GM12878 (cell line): ENCODE data around the gene COL23A1. TPM values are rescaled to one million over a fixed set of nuclear protein-coding genes. Genes with fewer than 3 reads are reported as not detected.

Experiments
- ATAC-seq: fragments of 200-7000 bp; cut with Tn5 transposase; 3 replicates; pipeline ENCODE4 v1.9.1; 2020; ENCODE audit warnings: mild to moderate bottlenecking, moderate library complexity
- BruUV-seq: library from RNA; stranded (reverse); fragments of 400-500 nt; replicated peaks from 2 replicates; lab custom pipeline; 2021; lab: Mats Ljungman, UMichigan
- CTCF ChIA-PET: fragments of 300-600 bp; sonication (Branson Sonifier 250); formaldehyde crosslinking; extraction: SDS; loops from one replicate; lab custom pipeline; 2021; ENCODE audit warnings: inconsistent platforms; lab: Yijun Ruan, JAX
- POLR2A ChIA-PET: fragments of 350-600 bp; formaldehyde crosslinking; extraction: SDS; loops from one replicate; lab custom pipeline; 2021; ENCODE audit warnings: inconsistent platforms; lab: Charles Lee
- RAD21 ChIA-PET: fragments of 300-600 bp; sonication (Branson Sonifier 250); formaldehyde crosslinking; loops from one replicate; lab custom pipeline; 2023; ENCODE audit warnings: antibody characterized with exemption; ENCODE audit not compliant: unreplicated experiment; lab: Charles Lee
- SMC1A ChIA-PET: fragments of 300-600 bp; sonication (Branson Sonifier 250); formaldehyde crosslinking; loops from one replicate; lab custom pipeline; 2023; ENCODE audit not compliant: unreplicated experiment, uncharacterized antibody; lab: Charles Lee
- DNase-seq: peaks from one replicate; pipeline ENCODE4 v3.0.0-alpha.2; 2011; ENCODE audit warnings: low read depth, low spot score
- FAIRE-seq: peaks from 3 replicates; lab custom pipeline; 2011; peaks lifted over from hg19 to GRCh38; lab: Jason Lieb, UNC
- H2AFZ ChIP-seq: 2 replicates; pipeline ENCODE4 v1.6.0; 2011; ENCODE audit warnings: low read depth, low read length, control low read depth; ENCODE audit not compliant: control insufficient read depth
- H3K27ac ChIP-seq: 2 replicates; pipeline ENCODE4 v1.5.1; 2011; ENCODE audit warnings: control low read depth; ENCODE audit not compliant: control insufficient read depth, insufficient read depth
- H3K27me3 ChIP-seq, 2 experiments: replicated peaks in 1 of 2; 2 replicates each; pipeline versions ENCODE4 v1.6.0 to v1.6.1; 2011; ENCODE audit warnings: low read length in 1 of 2; ENCODE audit not compliant: control insufficient read depth in 2 of 2, insufficient read depth in 2 of 2
- H3K36me3 ChIP-seq, 2 experiments: 2 replicates each; pipeline ENCODE4 v1.5.1; 2011; ENCODE audit warnings: low read length in 1 of 2; ENCODE audit not compliant: control insufficient read depth in 2 of 2, insufficient read depth in 2 of 2
- H3K4me1 ChIP-seq: 2 replicates; pipeline ENCODE4 v1.6.1; 2011; ENCODE audit warnings: mild to moderate bottlenecking, low read length, moderate library complexity, mixed read lengths; ENCODE audit not compliant: control insufficient read depth, insufficient read depth
- H3K4me2 ChIP-seq: 2 replicates; pipeline ENCODE4 v1.6.0; 2011; ENCODE audit warnings: control low read depth; ENCODE audit not compliant: control insufficient read depth, insufficient read depth
- H3K4me3 ChIP-seq: fragments of 200-600 bp; sonication (generic); 2 replicates; pipeline ENCODE4 v1.5.1; 2016
- H3K79me2 ChIP-seq: 2 replicates; pipeline ENCODE4 v1.6.0; 2011; ENCODE audit warnings: low read length; ENCODE audit not compliant: control insufficient read depth, insufficient read depth
- H3K9ac ChIP-seq: 2 replicates; pipeline ENCODE4 v1.8.0; 2011; ENCODE audit warnings: low read length, control low read depth, mixed read lengths; ENCODE audit not compliant: control insufficient read depth, insufficient read depth
- H3K9me3 ChIP-seq: replicated peaks from 3 replicates; pipeline ENCODE4 v1.5.1; 2011; ENCODE audit warnings: mild to moderate bottlenecking, low read length; ENCODE audit not compliant: control insufficient read depth, insufficient read depth
- H4K20me1 ChIP-seq: 2 replicates; pipeline ENCODE4 v1.6.0; 2011; ENCODE audit not compliant: control insufficient read depth, insufficient read depth
- ATF7 ChIP-seq: fragments of 450-650 bp; IDR thresholded peaks from 2 replicates; pipeline ENCODE4 v1.6.1; 2016; ENCODE audit warnings: low read depth, mild to moderate bottlenecking
- HCFC1 ChIP-seq: fragments of 150-350 bp; IDR thresholded peaks from 2 replicates; pipeline ENCODE4 v1.6.1; 2014; ENCODE audit warnings: low read length
- NR2C2 ChIP-seq: IDR thresholded peaks from 2 replicates; pipeline ENCODE4 v1.6.1; 2011; ENCODE audit warnings: borderline replicate concordance, low read depth; ENCODE audit not compliant: control insufficient read depth, insufficient read length
- RCOR1 ChIP-seq: conservative IDR thresholded peaks from 2 replicates; pipeline ENCODE4 v1.6.1; 2012; ENCODE audit warnings: low read depth, low read length, improper control_type of control experiment
- YBX1 ChIP-seq: fragments of 450-650 bp; IDR thresholded peaks from 2 replicates; pipeline ENCODE4 v1.6.1; 2016; ENCODE audit warnings: antibody characterized with exemption
- ZNF217 ChIP-seq: fragments of 450-650 bp; IDR thresholded peaks from 2 replicates; pipeline ENCODE4 v1.6.1; 2017; ENCODE audit warnings: antibody characterized with exemption, mild to moderate bottlenecking
- WGBS: methylation state at CpG from one replicate; pipeline ENCODE4 v1.1.6; 2016; ENCODE audit warnings: low lambda C conversion rate; ENCODE audit not compliant: insufficient replicate concordance, insufficient coverage; ENCODE audit errors: missing lambda C conversion rate; 5-methylcytosine and 5-hydroxymethylcytosine counted together
- in situ Hi-C: fragments of 300-500 bp; cut with MboI; formaldehyde crosslinking; loops from 9 replicates; pipeline ENCODE4 v1.14.3; 2018; ENCODE audit warnings: mixed read lengths
- intact Hi-C: fragments of 100-400 bp; cut with micrococcal nuclease; formaldehyde crosslinking; loops from one replicate; pipeline ENCODE4 v1.14.2; 2022; ENCODE audit not compliant: unreplicated experiment
- polyA plus RNA-seq, 11 experiments: library from polyadenylated mRNA; depleted of rRNA in 4 of 11; unstranded in 6 of 11; stranded (reverse) in 5 of 11; fragments of >200 nt; fragmentation: Nextera tagmentation in 4 of 11; fragmentation: Illumina TruSeq in 1 of 11; extraction: Ambion mirVana in 4 of 11; extraction: Trizol in 1 of 11; gene quantifications; 1 replicate in 1 of 11; 2 replicates in 10 of 11; pipeline versions ENCODE4 v1.2.1 to v1.2.3, GENCODE V29; 2011 to 2016; ENCODE audit warnings: inconsistent platforms in 2 of 11, missing spikeins in 2 of 11, low read depth in 1 of 11
- total RNA-seq, 4 experiments: library from RNA; depleted of rRNA in 3 of 4; stranded (reverse); fragments of >200 nt in 3 of 4; fragmentation: Illumina TruSeq in 1 of 4; extraction: Trizol in 1 of 4; gene quantifications; 2 replicates each; pipeline versions ENCODE4 v1.2.1 to v1.2.3, GENCODE V29; 2013 to 2021
- TF ChIP-seq, protein P1 (sequence below): IDR thresholded peaks from 2 replicates; pipeline ENCODE4 v1.6.1; 2012; ENCODE audit warnings: low read depth, low read length, improper control_type of control experiment

Gene COL23A1
- total and polyA plus RNA-seq, 10 of the 15 experiments (the other 5 are each of a cell fraction or from before 2014, with no cell fraction given): 0.03 to 0.83 (median 0.09) TPM; not detected in 5

DNA sequence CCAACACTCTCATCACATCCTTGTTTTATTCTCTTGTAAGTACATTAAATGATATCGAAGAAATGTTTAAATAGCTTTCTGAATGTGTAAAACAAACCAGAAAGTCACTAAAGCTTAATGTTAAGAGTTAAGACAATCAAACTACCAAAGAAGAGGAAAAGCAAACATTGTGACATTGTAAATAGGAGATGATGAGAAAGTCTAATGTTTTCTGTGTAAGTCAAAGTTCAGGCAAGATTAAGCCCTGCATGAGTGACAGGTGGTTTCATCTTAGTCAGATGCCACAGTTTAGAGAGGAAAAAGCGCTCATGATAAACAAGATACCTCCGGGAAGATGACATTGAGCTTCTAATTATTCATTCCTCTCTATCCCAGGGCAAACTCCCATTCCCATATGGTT lies 306.7 kb downstream of the COL23A1 start:
- Histone ChIP-seq H3K9me3 (peaks cover 4% of the 10 kb centered on the region; the same call in 2 of the 3 replicates), H3K27ac (no peak overlapping the region), H2AFZ (no peak overlapping the region), H3K4me1 (no peaks in the 10 kb centered on the region), H3K36me3 (no peaks in the 10 kb centered on the region), H3K4me3 (no peak overlapping the region), H3K79me2 (no peaks in the 10 kb centered on the region), H3K9ac (no peak overlapping the region), H4K20me1 (no peaks in the 10 kb centered on the region), H3K27me3 (no peaks in the 10 kb centered on the region; a peak in 1 of 4 replicates), H3K4me2 (no peak overlapping the region)
- intact Hi-C loops: loop anchor here (5.0 to 10.0 kb wide), 4 partner anchors 39 to 451 kb away; partner anchors contain the start of gene ZNF354A
- ChIA-PET SMC1A (interaction anchor here (1.1 kb wide), 1 partner anchor 269 kb away, joined by 3 read pairs; no protein-coding TSS in a partner anchor), POLR2A (no interaction called here), RAD21 (no interaction called here), CTCF (interaction anchor here (0.6 to 2.9 kb wide), 5 partner anchors 177 to 613 kb away, joined by 3 to 15 read pairs (median 3); no protein-coding TSS in a partner anchor)
- no peak for DNase-seq
- 63% methylated on average over 3 of the region's 3 CpGs for WGBS
- ATAC-seq: no peak
- no TSS peak for BruUV-seq
- in situ Hi-C loops: no loop called here
- FAIRE-seq: no peak
- TF ChIP-seq RCOR1: no peak
- no peak for TF ChIP-seq NR2C2
- TF ChIP-seq ATF7: no peak
- no peak for TF ChIP-seq ZNF217
- TF ChIP-seq, protein P1, sequence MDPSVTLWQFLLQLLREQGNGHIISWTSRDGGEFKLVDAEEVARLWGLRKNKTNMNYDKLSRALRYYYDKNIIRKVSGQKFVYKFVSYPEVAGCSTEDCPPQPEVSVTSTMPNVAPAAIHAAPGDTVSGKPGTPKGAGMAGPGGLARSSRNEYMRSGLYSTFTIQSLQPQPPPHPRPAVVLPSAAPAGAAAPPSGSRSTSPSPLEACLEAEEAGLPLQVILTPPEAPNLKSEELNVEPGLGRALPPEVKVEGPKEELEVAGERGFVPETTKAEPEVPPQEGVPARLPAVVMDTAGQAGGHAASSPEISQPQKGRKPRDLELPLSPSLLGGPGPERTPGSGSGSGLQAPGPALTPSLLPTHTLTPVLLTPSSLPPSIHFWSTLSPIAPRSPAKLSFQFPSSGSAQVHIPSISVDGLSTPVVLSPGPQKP: no peak
- TF ChIP-seq YBX1: no peak
- no peak for TF ChIP-seq HCFC1
